GM06990 (cell line): Measurements from ENCODE around the gene IRGQ.

Experiments
- DNase-seq: peaks from one replicate; pipeline ENCODE4 v3.0.0-alpha.2; 2011; ENCODE audit not compliant: insufficient read length; ENCODE audit errors: extremely low read depth
- H3K27me3 ChIP-seq: replicated peaks from 2 replicates; pipeline ENCODE4 v1.6.0; 2011; ENCODE audit warnings: low read length; ENCODE audit not compliant: control insufficient read depth, insufficient read depth
- H3K36me3 ChIP-seq: 2 replicates; pipeline ENCODE4 v1.5.1; 2011; ENCODE audit warnings: low read length; ENCODE audit not compliant: control insufficient read depth, insufficient read depth
- H3K4me3 ChIP-seq: replicated peaks from 2 replicates; pipeline ENCODE4 v1.5.1; 2011; ENCODE audit warnings: low read depth, mild to moderate bottlenecking, control low read depth, low read length
- CTCF ChIP-seq: IDR thresholded peaks from 2 replicates; pipeline ENCODE4 v1.5.1; 2011; ENCODE audit warnings: low read length, control low read depth, mild to moderate bottlenecking, inconsistent platforms; ENCODE audit not compliant: insufficient read depth, poor library complexity, severe bottlenecking

The IRGQ gene

GRCh38 chr19:43626838-43627237, 30.9 kb upstream of the IRGQ start:
- Histone ChIP-seq H3K36me3 (no peaks in the 10 kb centered on the region), H3K4me3 (no peak overlapping the region)
- no peak for TF ChIP-seq CTCF

GRCh38 chr19:43625918-43626579, 30.1 kb upstream of the IRGQ start:
- no peak for DNase-seq
- H3K36me3 ChIP-seq: no peaks in the 10 kb centered on the region
- no peak for TF ChIP-seq CTCF
- no peaks in the 10 kb centered on the region for H3K27me3 ChIP-seq
- no peak overlapping the region for H3K4me3 ChIP-seq

More at GRCh38 chr19:43626838-43627237, 30.9 kb upstream of the IRGQ start:
- DNase-seq: no peak
- H3K27me3 ChIP-seq: no peaks in the 10 kb centered on the region

- no peak overlapping the region for H3K4me3 ChIP-seq
- peak; percentile 55 for TF ChIP-seq CTCF
- DNase-seq: peak; percentile 66
- H3K36me3 ChIP-seq: no peaks in the 10 kb centered on the region
- H3K27me3 ChIP-seq: no peaks in the 10 kb centered on the region
These were observed 29.0 kb upstream of the IRGQ start for GRCh38 chr19:43624933-43625332.

GRCh38 chr19:43623889-43624670, 28.1 kb upstream of the IRGQ start:
- TF ChIP-seq CTCF: no peak
- no peak for DNase-seq
- no peak overlapping the region for H3K4me3 ChIP-seq
- no peaks in the 10 kb centered on the region for H3K36me3 ChIP-seq
- H3K27me3 ChIP-seq: no peaks in the 10 kb centered on the region

- TF ChIP-seq CTCF: no peak
- no peak for DNase-seq
- H3K36me3 ChIP-seq: no peaks in the 10 kb centered on the region
- no peak overlapping the region for H3K4me3 ChIP-seq
- H3K27me3 ChIP-seq: no peaks in the 10 kb centered on the region
These were observed 27.0 kb upstream of the IRGQ start for GRCh38 chr19:43622956-43623355.

- no peaks in the 10 kb centered on the region for H3K36me3 ChIP-seq
- no peak overlapping the region for H3K4me3 ChIP-seq
- TF ChIP-seq CTCF: no peak
- DNase-seq: no peak
- no peaks in the 10 kb centered on the region for H3K27me3 ChIP-seq
These were observed 26.1 kb upstream of the IRGQ start for GRCh38 chr19:43622070-43622469.
